ENCODE measurements around the gene LRMDA.

DNA sequence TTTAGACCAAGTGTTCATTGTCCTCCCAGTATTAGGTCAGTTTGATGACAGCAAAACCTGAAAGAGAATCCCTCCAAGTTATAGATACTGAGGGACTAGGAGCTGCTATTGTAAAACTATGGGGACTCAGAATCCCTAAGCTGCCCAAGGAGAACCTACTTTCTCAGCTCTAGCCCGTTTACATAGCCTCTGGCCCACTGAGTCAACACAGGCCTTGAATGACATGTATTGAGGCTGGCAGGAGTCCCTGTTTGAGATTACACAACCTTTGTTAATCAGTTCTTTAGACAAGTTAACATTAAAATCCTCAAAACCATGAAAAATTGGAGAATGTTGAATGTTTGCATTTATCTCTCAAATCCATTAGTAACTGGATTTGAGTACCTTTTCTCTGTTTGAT is 1127.2 kb downstream of the LRMDA start:
- TF ChIP-seq CTCF (IDR thresholded peaks at IDR 0.05), result no peak
- TF ChIP-seq POLR2AphosphoS5 (IDR thresholded peaks at IDR 0.05), result no peak
